Measurements from ENCODE around the gene ASAP3.
A peak's percentile ranks its signal among the peaks of the same experiment; 100 is the strongest.

The ASAP3 gene

DNA sequence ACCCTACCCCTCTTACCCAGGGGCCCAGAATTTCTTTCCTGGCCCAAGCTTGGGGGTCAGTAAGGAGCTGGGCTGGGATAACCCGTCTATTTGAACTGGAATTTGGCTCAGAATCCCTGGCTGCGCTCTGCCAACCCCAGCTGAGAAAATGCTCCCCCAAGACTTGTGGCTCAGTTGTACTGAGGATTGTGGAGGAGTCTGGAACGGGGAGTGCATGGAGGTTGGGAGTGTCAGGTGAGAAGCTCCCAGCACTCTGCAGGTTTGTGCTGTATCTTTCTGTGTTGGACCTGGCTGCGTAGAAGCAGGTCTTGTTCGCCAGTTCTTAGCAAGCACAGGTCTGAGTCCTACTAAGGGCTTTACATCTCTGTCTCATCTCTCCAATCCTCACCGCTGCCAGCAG, 61.0 kb downstream of the ASAP3 start:
- DNase-seq (ENCODE audit: low read depth), result peak; percentile 27

DNA sequence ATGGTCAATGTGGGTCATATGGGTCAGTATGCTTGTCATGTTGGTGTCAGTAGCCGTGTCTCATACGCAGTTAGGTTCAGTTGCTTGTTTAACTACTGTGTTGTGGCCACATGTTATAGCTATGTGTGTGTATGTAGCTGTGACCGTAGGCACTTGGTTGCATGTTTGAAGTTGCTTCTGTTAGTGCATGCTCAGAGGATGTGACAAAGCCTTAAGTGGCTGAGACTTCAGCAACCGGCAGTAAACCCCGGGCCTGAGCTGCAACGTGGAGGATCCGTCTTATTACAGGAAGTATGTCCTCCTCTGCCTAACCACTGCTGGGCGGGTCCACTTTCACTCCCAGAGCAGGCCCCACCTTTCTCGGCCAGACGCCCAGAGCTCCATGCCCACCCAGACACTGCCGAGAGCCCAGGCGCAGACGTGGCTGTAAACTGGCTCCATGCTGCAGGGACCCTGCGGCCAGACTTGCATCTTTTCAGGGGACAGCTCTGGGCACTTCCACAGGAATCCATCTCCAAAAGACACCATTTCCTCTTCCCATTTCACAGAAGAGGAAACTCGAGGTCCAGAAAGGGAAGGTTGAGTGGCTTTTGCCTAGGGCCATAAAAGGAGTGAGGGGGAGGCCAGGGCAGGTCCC, 61.6 kb downstream of the ASAP3 start:
- peak; percentile 93 for DNase-seq (ENCODE audit: low read depth)

DNA sequence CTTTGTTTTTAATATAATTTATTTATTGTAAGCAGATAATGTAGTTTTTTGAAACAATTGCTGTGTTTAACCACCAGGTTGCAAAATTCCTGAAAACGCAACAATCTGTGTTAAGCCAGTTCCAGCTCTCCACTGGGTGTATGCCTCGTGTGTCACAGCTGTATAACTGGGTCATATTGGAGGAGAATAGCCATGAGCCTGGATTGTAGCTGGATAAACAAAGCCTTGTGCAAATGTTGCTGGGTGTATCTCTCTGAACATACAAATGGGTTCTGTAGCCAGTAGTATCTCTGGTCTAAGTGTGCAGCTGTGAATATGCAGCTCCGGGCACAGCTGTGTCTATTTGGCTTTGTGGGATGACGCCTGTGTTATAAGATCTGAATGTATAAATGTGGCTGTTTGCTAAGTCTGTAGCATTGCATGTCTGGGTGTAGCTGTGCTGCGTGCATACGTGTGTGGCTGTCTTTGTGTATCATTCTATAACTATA, 62.2 kb downstream of the ASAP3 start:
- peak; percentile 49 for DNase-seq (ENCODE audit: low read depth)

DNA sequence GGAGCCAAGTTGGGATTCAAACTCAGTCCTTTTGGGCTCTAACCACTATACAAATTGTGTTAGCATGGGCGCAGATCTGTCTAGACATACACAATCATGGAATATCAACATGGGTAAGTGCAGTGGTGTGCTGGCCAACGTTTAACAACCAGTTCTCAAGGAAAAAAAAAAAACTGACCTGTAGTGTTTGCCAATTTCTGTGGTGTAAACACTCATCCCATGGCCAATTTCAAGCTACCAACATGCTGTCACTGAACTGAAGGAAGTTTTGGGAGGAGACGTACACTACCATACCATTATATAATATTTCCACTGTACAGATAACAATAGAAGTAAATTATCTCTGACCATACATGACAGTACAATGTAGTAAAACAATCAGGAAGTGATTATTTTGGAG, 62.6 kb downstream of the ASAP3 start:
- DNase-seq (ENCODE audit: low read depth), result no peak

- no peak for DNase-seq (ENCODE audit: low read depth)
Measured at GRCh38 chr1:23420778-23421177, 63.2 kb downstream of the ASAP3 start.

GRCh38 chr1:23419180-23419579, 64.8 kb downstream of the ASAP3 start:
- DNase-seq (ENCODE audit: low read depth), result no peak

DNA sequence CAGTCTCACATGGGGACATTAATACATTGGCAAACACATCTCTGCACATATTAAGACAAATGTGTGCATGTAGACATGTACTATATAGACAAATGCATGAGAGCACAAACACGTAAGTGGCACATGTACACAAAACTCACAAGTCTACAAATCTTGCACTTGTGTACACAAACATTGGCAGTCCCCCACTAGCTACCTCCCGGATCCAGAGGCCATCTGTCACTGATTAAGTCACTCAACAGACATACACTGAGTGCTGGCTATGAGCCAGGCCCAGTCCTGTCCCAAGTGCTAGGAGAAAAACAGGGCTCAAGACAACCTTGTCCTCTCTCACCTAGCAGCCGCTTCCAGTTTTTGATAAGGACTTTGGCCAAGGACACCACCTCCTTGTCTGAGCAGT, 66.4 kb downstream of the ASAP3 start:
- DNase-seq (ENCODE audit: low read depth), result peak; percentile 55

GRCh38 chr1:23416964-23417363, 67.0 kb downstream of the ASAP3 start:
- no peak for DNase-seq (ENCODE audit: low read depth)

DNA sequence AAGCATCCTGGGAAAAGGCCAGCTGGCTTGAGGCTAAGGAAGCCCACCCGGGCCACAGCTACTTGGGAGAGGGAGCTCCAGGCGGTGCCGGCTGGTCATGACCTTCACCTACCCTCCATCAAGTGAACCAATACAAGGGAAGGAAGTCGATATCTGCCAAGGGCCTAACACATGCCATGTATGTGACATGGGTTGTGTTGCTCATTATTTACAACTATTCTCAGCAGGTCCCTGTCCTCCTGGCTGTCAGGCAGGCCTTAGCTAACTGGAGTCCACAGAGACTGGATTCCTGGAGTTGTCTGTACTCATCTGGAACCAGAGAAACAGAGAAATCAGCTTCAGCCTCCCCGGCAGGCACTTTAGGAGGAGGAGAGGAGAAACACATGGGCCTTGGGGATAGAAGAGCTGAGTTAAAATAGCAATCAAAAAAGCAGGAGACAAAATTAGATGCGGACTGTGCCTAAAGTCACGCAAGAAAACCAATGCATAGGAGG, 75.1 kb downstream of the ASAP3 start:
- DNase-seq (ENCODE audit: low read depth), result no peak

- DNase-seq (ENCODE audit: low read depth), result peak; percentile 21
Measured at GRCh38 chr1:23407016-23407630, 76.9 kb downstream of the ASAP3 start.

DNA sequence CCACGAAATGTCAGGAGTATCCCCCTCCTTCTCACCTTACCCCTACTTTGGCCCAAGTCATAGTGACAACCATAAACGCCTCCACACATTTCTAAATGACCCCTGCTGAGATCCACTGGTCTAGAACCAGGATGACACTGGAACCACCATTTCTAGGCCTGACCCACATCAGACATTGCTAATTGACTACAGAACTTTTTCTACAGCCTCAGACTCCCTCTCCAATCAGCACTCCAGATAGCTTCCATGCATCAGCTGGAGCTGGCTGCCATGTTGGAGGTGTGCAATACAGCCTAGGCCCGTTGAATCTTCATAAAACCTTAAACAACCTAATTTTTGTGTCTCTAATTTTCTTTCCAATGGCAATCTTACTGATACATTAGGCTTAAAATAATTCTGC, 78.0 kb downstream of the ASAP3 start:
- no peak for DNase-seq (ENCODE audit: low read depth)

DNA sequence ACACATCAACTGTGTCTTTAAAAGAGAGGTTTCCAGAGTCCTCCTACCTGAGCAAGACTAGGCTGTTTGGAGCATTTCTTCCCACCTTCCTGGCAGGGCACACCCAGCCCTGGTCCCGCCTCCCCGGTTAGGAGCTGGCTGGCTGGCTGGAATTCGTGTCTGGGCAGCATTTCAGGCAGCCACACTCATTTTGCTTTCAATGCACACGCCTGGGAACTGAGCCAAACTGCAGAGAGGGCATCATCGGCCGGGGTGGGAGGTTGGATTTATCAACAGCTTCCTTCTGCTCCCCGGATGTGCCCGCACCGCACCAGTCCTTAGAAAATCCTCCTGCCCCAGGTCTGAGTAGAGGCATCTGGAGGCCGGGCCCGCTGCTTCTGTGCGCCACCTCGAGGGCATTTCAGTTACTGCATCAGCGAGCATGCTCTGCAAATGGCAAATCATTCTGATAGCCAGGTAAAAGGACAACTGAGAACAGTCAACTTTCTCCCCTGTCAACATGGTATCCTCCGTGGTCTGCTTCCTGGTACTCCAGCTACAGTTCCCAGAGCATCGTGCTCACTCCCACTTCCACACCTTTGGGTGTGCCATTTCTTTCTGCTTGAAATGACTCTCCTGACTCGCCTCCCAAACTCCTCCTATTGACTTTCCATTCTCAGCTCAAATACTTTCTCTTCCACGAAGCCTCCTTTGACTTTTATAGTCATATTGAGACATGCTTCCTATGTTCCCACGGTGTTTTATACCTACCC, 80.1 kb downstream of the ASAP3 start:
- DNase-seq (ENCODE audit: low read depth), result peak; percentile 98

GRCh38 chr1:23403355-23403734, 80.6 kb downstream of the ASAP3 start:
- DNase-seq (ENCODE audit: low read depth), result no peak

DNA sequence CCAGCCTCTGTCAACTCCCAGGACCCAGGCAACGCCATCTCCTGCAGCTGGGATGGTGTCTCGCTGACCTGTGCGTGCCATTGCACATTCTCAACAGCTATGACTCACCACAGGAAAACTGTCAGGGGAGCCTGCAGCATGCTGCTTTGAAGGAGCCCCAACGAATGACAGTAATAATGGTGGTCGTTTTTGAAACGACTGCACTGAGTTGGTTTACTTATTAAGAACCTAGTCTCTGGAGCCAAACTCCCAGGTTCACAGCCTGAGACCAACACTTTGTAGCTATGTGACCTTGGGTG, 81.0 kb downstream of the ASAP3 start:
- DNase-seq (ENCODE audit: low read depth), result peak; percentile 90

- peak; percentile 16 for DNase-seq (ENCODE audit: low read depth)
Measured at GRCh38 chr1:23402286-23403037, 81.5 kb downstream of the ASAP3 start.

- no peak for DNase-seq (ENCODE audit: low read depth)
Measured at GRCh38 chr1:23401313-23401712, 82.7 kb downstream of the ASAP3 start.

- peak; percentile 60 for DNase-seq (ENCODE audit: low read depth)
Measured at GRCh38 chr1:23400324-23401114, 83.5 kb downstream of the ASAP3 start.

- DNase-seq (ENCODE audit: low read depth), result no peak
Measured at GRCh38 chr1:23399229-23399628, 84.8 kb downstream of the ASAP3 start.

DNA sequence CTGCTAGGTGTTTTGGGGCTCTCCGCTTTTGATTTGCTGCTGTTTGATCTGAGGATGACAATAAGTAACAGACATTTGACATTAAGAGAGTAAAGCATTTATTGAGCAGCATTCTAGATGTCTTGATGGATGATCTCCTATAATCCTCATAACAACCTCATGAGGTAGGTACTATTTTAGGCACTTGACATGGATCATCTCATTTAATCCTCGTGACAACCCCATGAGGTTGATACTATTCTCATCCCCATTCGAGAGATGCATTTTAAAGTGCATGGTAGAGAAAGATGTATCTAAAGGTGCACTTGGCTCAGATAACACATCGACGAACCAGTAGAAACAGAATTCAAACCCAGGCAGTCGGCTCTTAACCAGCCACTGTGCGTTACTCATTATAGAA, 86.1 kb downstream of the ASAP3 start:
- DNase-seq (ENCODE audit: low read depth), result no peak

GRCh38 chr1:23396380-23396779, 87.6 kb downstream of the ASAP3 start:
- no peak for DNase-seq (ENCODE audit: low read depth)

DNA sequence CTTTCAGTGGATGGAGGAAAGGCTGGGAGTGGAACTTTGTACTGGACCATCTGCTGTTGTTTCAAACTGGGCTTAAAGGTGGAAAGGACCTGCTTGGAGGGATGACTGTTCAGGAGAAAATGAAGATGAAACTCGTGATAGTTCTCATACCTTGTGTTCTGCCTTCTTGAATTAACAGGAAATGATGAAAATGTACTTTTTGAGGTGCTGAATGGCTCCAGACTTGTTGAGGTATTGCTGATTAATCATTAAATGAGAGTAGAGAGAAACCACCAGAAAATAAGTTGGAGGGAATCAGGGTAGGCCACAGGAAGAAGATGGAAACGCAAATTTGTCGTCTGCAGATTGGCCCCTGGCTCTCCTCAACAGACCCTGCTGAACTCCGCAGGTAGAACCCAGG, 88.1 kb downstream of the ASAP3 start:
- no peak for DNase-seq (ENCODE audit: low read depth)

Data from EH (cell line).